Peyer's patch (tissue), 4 donors: ENCODE results near the gene ECT2L. TPM values are rescaled to one million over a fixed set of nuclear protein-coding genes. Genes with fewer than 3 reads are reported as not detected.

Source experiments
- DNase-seq, 3 donors: peaks; one replicate each; pipeline ENCODE4 v3.0.0-alpha.2; 2017 to 2019
- H3K27ac ChIP-seq, 4 donors: fragments of 200-600 bp; sonication (generic); one replicate each; pipeline ENCODE4 v1.5.1; 2016 to 2019
- H3K27me3 ChIP-seq, 2 donors: fragments of 200-600 bp; sonication (generic); one replicate each; pipeline ENCODE4 v1.5.1; 2019
- H3K36me3 ChIP-seq, 3 donors: fragments of 200-600 bp; sonication (generic); one replicate each; pipeline ENCODE4 v1.5.1; 2016 to 2019
- H3K4me1 ChIP-seq, 4 donors: fragments of 200-600 bp; sonication (generic); one replicate each; pipeline ENCODE4 v1.5.1; 2016 to 2019
- H3K4me3 ChIP-seq, 4 donors: fragments of 200-600 bp; sonication (generic); 1 replicate in 3 of 4; 2 replicates in 1 of 4; pipeline ENCODE4 v1.5.1; 2016 to 2019; ENCODE audit warnings: mild to moderate bottlenecking in 1 of 4
- H3K9me3 ChIP-seq, 4 donors: fragments of 200-600 bp; sonication (generic); one replicate each; pipeline ENCODE4 v1.5.1; 2016 to 2019; ENCODE audit warnings: mild to moderate bottlenecking in 1 of 4
- CTCF ChIP-seq, 6 experiments: fragments of 450-650 bp in 4 of 6; fragments of 200-600 bp in 2 of 6; sonication (generic) in 1 of 6; IDR thresholded peaks; one replicate each; pipeline ENCODE4 v1.5.1; 2017 to 2019; ENCODE audit warnings: antibody characterized with exemption in 6 of 6, mild to moderate bottlenecking in 3 of 6, moderate library complexity in 1 of 6
- POLR2A ChIP-seq, 2 donors: fragments of 450-650 bp; IDR thresholded peaks; one replicate each; pipeline ENCODE4 v1.5.1; 2017; ENCODE audit warnings: antibody characterized with exemption in 2 of 2, mild to moderate bottlenecking in 2 of 2, moderate library complexity in 2 of 2
- total RNA-seq, 4 donors: library from RNA; depleted of rRNA; stranded (reverse); fragments of >200 nt; gene quantifications; one replicate each; pipeline ENCODE4 v1.1.0, GENCODE V29; 2016

Gene ECT2L
- total RNA-seq, 4 donors from 2014 or later, result 0.27 TPM; not detected in 3

- Histone ChIP-seq H3K36me3 (peaks cover 0 to 15% (median 0%) of the 10 kb centered on the region in 3 donors), H3K4me1 (no peaks in the 10 kb centered on the region), H3K4me3 (no peak overlapping the region), H3K27ac (no peak overlapping the region), H3K9me3 (no peaks in the 10 kb centered on the region), H3K27me3 (no peaks in the 10 kb centered on the region)
- no peak for DNase-seq
- TF ChIP-seq POLR2A (IDR thresholded peaks at IDR 0.05) (no peak), CTCF (IDR thresholded peaks at IDR 0.05) (no peak)
Observed at GRCh38 chr6:138897031-138897430, 101.1 kb downstream of the ECT2L start.

DNA sequence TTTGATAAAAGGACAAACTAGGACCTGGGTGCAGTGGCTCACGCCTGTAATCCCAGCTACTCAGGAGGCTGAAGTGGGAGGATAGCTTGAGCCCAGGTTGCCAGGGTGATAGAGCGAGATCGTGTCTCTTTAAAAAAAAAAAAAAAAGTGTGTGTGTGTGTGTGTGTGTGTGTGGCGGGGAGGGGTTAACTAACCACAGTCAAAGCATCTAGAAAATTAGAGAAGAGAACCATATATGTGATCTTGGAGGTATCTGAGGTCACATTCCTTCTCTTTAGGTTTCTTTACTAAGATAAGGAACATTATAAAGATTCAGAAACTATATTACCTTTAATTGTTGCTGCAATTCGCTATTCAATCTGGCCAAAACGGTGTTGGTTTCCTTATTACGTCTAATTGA lies 111.3 kb downstream of the ECT2L start:
- Histone ChIP-seq H3K27me3 (no peaks in the 10 kb centered on the region), H3K9me3 (no peaks in the 10 kb centered on the region), H3K4me1 (no peaks in the 10 kb centered on the region), H3K27ac (no peak overlapping the region), H3K4me3 (no peak overlapping the region), H3K36me3 (peaks cover 0 to 68% (median 0%) of the 10 kb centered on the region in 3 donors)
- TF ChIP-seq CTCF (IDR thresholded peaks at IDR 0.05), result no peak
- no peak for DNase-seq

- DNase-seq, result no peak
- Histone ChIP-seq H3K4me1 (no peaks in the 10 kb centered on the region), H3K27me3 (no peaks in the 10 kb centered on the region), H3K27ac (no peak overlapping the region), H3K9me3 (no peaks in the 10 kb centered on the region), H3K36me3 (peaks cover 0 to 81% (median 2%) of the 10 kb centered on the region in 3 donors), H3K4me3 (no peak overlapping the region)
- TF ChIP-seq POLR2A (IDR thresholded peaks at IDR 0.05), result no peak
- no peak for TF ChIP-seq CTCF (IDR thresholded peaks at IDR 0.05)
Observed at GRCh38 chr6:138909511-138909910, 113.6 kb downstream of the ECT2L start.

DNA sequence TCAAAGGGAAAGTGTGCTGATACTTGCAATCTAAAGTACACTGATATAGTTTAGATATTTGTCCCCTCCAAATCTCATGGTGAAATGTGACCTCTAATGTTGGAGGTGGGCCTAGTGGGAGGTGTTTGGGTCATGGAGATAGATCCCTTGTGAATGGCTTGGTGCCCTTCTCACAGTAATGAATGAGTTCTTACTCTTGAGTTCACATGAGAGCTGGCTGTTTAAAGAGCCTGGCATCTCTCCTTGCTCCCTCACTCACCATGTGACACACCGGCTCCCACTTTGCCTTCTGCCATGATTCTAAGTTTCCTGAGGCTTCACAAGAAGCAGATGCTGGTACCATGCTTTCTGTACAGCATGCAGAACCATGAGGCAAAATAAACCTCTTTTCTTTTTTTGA lies 114.1 kb downstream of the ECT2L start:
- no peak overlapping the region for H3K27ac ChIP-seq
- TF ChIP-seq CTCF (IDR thresholded peaks at IDR 0.05) (no peak), POLR2A (IDR thresholded peaks at IDR 0.05) (no peak)
- H3K4me3 ChIP-seq, result no peak overlapping the region
- DNase-seq, result no peak
- no peaks in the 10 kb centered on the region for H3K4me1 ChIP-seq
- no peaks in the 10 kb centered on the region for H3K27me3 ChIP-seq
- H3K9me3 ChIP-seq, result no peaks in the 10 kb centered on the region
- peaks cover 0 to 81% (median 2%) of the 10 kb centered on the region in 3 donors for H3K36me3 ChIP-seq

- no peak overlapping the region for H3K27ac ChIP-seq
- no peak overlapping the region for H3K4me3 ChIP-seq
- H3K27me3 ChIP-seq, result no peaks in the 10 kb centered on the region
- no peaks in the 10 kb centered on the region for H3K9me3 ChIP-seq
- TF ChIP-seq POLR2A (IDR thresholded peaks at IDR 0.05) (no peak), CTCF (IDR thresholded peaks at IDR 0.05) (no peak)
- H3K4me1 ChIP-seq, result no peaks in the 10 kb centered on the region
- DNase-seq, result no peak
- peaks cover 0 to 89% (median 2%) of the 10 kb centered on the region in 3 donors for H3K36me3 ChIP-seq
Observed at GRCh38 chr6:138912308-138912707, 116.4 kb downstream of the ECT2L start.

GRCh38 chr6:138914701-138915100 lies 118.8 kb downstream of the ECT2L start:
- no peaks in the 10 kb centered on the region for H3K9me3 ChIP-seq
- H3K4me1 ChIP-seq, result no peaks in the 10 kb centered on the region
- TF ChIP-seq CTCF (IDR thresholded peaks at IDR 0.05), result no peak
- TF ChIP-seq POLR2A (IDR thresholded peaks at IDR 0.05), result no peak
- H3K27ac ChIP-seq, result no peak overlapping the region
- DNase-seq, result no peak
- peaks cover 0 to 78% (median 2%) of the 10 kb centered on the region in 3 donors for H3K36me3 ChIP-seq
- no peak overlapping the region for H3K4me3 ChIP-seq
- H3K27me3 ChIP-seq, result no peaks in the 10 kb centered on the region
